Stimulated activated CD4-positive, alpha-beta T cell treated with anti-CD3 and anti-CD28 coated beads, Interleukin-12 subunit alpha, Interleukin-12 subunit beta, amount 100 ng/mL, for 24 hours (primary cell): Measurements from ENCODE around the gene SEMA6B.

Source experiments
- DNase-seq, 2 experiments: peaks; one replicate each; pipeline ENCODE4 v3.0.0-alpha.2; 2020; ENCODE audit warnings: low read depth in 2 of 2

The SEMA6B gene

DNA sequence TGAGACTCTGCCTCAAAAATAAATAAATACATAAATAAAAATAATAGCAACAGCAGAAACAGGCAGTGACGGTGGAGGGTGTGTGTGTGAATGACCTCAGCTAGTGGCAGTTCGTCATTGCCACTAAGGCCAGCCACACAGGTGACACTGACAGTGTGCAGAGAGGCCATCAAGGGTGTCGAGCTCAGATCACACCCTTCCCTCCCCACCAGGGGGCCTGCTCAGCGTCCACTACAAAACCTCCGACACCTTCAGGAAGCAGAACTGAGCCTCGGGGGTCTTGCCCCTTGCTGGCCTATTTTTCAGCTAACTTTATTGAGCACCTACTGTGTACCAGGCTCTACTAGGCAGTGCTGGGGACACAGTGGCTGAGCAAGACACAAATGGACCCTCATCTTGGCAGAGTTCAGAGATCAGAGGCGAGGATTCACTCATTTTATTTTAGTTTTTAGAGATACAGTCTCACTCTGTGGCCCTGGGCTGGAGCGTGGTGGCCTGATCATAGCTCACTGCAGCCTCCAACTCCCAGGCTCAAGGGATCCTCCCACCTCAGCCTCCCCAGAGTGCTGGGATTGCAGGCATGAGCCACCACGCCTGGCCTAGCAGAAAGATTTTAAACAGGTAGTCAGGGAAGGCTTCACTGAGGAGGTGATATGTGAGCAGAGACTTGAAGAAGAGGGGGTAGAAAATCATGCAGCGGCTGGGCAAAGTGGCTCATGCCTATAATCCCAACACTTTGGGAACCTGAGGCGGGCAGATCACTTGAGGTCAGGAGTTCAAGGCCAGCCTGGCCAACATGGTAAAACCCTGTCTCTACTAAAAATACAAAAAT lies 30.3 kb upstream of the SEMA6B start:
- no peak for DNase-seq

DNA sequence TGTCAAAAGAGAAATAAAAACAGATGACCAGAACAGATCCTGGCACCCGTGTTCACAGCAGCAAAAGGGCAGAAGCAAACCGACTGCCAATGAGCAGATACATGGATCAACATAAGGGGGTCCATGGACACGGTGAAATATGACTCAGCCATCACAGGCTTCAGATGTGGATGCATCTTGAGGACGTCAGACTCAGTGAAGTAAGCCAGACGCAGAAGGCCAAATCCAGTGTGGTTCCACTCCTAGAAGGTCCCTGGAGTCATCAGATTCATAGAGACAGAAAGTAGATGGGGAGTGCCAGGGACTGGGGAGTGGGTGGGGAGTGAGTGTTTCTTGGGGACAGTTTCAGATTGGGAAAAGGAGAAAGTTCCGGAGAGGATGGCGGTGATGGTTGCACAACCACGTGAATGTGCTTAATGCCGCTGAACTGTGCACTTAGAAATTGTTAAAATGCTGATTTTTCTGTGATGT lies 28.8 kb upstream of the SEMA6B start:
- DNase-seq: no peak

DNA sequence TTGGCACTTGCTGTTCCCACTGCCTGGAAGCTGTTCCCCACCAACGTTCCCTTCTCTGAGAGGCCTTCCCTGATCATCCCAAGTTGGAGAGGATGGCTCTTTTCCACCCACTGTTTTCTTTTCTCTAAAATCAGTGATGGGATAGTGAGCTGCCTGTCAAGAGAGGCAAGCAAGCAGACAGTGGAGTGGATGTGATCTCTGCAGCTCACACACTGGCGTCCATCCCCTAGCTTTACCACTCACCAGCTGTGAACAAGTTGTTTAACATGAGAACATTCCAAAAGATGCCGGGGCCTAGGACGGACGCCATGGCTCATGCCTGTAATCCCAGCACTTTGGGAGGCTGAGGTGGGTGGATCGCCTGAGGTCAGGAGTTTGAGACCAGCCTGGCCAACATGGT lies 28.0 kb upstream of the SEMA6B start:
- no peak for DNase-seq

DNA sequence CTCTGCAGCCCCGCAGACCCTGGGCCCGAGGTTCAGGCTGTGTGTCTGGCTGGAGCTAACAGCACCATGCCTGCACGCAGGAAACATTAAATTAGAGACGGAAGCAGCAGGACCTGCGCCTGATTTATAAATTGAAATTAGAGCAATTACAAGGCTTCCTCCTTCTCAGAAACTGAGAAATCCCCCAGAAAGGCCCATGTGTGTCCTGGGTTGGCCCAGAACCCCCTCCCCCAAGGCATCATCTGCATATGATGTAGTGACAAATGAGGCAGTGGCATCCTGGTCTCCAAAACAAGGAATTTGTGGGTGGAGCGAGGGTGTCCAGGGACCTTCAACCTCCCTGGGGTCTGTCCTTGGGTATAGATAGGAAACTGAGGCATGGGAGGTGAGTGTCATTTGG lies 27.2 kb upstream of the SEMA6B start:
- no peak for DNase-seq

DNA sequence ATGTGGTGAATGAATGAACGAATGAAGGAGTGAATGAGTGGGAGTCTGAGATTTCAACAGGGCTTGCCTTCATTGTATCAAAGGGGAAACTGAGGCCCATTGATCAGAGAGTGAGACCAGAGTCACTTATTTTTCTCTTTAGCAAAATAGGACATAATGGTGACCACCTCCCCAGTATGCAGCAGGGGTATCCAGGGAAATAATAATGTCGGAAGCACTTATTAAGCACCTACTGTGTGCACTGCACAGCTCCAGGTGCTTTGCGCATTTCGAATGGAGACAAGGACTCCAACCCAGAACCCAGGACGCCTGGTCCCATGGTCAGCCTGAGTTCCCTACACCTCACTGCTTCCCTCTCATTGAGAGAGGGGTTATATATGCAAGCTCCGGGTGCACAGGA lies 26.8 kb upstream of the SEMA6B start:
- DNase-seq: no peak

DNA sequence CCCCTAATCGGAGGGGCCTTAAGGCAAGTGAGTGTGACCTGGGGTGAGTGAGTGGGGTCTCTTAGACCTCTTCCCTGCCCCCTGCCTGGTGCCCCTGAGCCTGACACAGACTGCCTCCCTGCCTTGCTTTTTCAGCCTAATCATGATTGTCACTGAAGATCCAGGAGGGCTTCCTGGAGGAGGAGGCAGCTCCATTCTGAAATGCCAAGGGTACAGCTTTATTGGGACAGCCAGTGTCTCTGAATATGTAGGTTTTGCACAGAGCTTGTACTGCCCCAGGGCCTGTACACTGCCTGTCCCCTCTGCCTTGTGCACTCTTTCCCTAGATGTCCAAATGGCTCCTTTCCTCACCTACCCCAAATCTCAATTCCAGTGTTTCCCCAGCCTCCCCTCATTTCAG lies 26.1 kb upstream of the SEMA6B start:
- DNase-seq: no peak

DNA sequence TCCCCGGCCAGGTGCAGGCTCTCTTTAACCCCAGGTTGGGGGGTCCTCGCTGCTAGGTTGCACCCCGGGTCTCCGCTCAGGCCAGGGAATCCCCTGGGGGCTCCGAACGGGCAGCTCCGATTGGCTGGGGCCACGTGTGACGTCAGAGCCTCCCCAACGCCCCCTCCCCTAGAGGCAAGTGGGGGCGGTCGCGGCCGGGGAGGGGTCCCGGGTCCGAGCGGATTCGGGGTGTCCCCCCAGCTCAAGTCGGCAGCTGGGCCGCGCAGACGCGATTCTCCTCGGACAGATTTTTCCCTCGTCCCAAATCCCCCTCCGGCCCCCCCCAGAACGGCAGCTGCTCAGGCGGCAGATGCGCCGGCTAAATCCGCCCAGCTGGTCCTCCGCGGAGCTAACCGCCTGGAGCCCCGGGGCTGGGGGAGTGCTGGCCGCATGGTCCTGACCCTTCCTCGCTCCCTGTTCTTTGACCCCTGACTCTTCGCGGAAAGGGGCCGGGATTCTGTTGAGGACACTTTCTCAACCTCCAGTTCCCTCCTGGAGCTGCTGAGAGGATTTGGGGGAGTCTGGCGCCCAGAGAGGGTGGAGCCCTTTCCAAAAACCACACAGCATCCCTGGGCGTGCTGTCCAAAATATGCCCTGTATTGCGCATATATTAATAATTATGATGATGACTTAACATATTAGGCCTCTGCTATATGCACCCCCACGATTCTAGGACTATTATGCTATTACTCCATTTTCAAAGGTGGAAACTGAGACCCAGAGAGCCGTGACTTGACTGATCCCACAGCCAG lies 25.4 kb upstream of the SEMA6B start:
- DNase-seq: no peak

DNA sequence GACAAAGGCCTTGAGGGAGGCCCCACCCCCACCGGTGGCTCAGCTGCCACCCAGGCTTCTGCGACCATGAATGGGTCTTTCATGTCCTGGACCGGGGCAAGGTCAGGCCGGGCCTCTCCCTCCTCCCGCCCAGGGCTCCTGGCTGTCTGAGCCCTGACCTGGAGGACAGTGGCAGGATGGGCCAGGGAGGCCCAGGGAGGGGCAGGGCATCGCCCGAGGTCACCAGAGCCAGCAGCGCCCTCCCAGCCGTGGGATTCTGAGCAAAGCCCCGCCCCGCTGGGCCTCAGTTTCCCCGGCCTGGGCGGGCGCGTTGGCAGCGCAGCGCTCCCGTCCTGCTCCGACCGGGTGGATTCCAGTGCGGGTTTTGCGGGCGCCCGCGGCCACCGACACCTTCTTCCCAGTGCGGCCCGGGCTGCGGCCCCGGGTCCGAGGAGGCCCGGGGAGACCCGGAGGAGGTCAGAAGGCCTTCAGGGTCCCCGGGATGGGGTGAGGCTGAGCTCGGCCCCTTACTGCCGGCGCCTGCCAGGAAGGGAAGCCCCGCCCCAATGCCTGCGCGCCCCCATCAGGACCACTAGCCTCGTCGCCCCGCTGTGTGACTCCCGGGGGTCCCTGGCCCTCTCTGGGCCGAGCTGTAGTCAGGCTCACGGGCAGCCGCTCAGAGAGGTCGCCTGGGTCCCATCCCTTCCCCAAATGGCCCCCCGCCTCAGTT lies 24.6 kb upstream of the SEMA6B start:
- DNase-seq: no peak

DNA sequence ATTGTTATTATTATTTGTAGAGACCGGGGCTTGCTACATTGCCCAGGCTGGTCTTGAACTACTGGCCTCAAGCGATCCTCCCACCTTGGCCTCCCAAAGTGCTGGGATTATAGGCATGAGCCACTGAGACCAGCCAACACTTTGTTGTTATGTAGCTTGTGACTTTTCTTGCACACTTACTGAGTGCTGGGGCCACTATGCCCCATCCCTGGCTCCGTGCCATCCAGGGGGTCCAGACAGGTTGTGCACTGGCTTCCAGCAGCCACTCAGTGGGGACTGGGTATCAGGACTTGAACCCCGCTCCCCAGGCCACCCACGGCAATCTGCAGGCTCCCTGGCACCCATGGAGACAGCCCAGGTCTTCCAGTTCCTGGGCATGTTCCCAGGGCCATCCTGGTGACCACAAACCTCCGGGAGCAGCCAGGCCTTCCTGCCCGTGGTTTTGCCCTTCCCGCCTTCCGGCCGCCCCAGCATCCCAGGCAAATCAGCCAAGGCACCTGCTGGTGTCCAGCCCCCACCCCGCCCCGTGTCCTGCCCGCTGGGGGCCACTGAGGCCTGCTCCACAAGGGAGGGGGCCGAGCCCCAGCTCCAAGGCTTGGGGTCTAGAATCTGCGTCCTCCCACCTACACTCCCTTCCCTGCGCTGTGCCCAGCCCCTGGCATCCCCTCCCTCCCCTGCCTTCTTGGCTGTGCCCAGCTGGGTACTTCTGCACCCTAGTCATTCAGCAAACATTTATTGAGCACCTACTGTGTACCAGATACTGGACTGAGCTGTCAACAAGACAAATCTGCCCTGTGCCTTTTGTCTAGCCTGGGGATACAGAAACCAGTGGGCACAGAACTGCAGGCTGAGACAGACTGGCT lies 23.7 kb upstream of the SEMA6B start:
- DNase-seq: no peak

DNA sequence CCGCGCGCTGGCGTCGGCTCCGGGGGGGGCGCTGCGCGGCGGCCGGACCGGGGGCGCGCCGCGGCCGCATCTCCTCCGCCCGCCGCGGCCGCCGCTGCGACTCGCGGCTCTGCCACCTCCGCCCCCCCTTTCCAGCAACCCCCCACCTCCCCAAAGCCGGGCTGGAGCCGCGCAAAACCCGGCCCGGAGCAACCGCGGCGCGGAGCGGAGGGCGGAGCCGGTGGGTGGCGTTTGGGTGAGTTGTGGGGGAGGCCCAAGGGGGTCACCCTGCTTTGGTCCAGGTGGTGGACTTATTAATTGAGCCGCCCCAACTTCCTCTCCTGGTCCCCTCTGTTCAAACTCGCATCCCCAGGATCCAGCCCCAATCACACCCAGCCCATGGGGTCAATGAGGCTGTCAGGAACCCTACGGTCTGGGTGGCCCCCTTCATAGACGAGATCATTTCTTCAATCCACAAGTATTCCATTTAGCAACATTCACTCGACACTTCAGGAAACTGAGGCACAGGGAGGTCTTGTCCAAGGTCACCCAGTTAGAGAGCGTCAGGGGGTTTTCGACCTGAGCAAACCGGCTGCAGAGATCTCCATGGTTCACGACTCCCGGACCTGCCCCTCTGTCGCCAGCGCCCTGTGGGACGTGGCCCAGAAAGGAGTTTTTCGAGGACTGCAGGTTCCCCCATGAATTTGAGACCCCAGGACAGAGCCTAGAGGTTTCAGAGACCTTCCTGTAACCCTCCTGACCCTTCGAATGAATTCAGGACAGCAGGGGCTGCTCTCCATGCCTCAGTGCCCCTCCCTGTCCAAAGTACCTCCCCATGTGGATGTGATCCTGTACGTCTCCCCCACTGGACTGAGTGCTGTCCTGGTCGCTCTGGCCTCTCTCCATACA lies 22.4 kb upstream of the SEMA6B start:
- no peak for DNase-seq

DNA sequence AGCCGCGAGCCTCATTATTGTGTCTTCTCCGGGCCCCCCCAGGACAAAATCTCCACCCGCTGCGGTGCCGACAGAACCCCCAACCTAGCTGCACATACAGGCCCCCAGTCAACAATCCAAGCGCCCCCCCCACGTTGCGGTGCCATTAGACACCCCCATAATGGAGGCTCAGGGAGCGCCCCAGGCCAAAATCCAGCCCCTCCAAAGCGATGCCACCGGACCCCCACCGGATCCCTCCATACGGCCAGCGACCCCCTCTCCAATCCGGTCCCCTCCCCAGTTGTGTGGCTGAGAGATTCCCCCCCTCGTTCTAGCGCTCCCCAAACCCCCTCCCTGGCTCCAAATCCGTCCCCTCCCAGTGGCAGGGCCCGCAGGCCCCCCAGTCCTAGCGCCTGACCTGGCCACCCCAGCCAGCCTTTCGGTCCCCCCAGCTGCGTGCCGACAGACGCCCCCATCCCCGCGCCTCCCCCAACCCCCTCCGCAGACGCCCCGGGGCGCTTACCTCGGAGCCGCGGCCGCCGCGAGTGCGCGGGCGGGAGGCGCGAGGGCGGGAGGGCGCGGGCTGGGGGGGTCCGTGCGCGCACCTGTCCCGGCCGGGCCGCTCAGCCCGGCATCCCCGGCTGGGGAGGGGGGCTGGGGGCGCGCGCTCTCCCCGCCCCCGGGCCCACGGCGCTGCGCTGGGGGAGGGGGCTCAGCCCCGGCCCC lies 21.6 kb upstream of the SEMA6B start:
- no peak for DNase-seq

DNA sequence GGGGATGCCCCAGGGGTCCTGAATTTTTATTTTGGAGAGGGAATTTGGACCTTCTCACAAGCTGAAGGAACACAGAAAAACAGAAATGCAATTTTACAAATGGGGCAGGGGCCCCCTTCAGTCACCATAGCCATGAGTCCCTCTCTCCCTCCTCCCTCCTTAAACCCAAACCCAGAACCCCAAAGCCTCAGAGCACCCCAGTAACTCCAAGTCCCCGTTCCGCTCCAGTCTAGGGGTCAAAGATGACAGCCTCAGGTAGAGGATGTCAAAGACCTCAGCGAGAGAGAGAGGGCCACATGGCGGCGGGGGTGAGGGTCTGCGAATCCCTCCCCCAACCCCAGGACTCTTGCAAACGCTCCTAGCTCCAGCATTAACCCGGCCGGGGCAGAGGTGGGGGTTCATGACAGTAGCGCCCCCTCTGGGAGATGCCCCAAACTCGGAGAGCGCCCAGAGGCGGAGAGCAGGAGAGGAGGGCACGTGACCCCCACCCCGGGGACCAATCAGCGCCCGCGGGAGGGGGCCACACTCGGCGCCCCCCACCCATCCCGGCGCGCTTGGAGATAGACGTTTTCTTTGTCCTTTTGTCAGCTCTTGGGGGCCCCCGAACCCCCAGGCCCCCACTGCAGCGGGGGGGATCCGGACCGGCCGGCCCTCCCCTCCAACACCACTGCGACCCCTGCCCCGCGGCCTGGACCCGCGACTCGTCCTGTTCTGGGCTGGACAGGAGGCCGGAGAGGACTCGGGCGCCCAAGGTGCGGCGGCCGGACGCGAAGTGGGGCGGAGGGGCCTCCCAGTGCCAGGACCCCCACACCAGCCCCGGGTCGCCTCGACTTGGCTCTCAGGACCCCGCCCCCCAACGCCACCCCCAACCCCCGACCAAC lies 20.8 kb upstream of the SEMA6B start:
- DNase-seq: no peak

DNA sequence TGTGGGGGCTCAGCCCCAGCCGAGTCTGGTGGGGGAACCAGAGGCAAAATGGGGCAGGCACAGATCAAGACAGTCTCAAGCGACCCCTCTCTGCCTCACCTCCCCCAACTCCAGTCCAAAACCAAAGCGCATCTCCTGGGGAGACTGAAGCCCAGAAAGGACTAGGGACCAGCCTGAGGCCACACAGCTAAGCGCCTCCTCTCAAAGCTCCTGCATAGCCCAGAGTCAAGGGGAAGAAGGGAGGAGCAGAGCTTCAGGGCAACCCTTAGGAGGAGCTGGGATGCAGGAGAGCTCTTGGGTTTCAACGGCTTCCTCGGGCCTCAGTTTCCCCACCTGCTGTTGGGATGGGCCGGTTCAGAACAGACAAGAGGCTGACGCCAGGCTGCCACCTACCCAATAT lies 19.9 kb upstream of the SEMA6B start:
- no peak for DNase-seq

DNA sequence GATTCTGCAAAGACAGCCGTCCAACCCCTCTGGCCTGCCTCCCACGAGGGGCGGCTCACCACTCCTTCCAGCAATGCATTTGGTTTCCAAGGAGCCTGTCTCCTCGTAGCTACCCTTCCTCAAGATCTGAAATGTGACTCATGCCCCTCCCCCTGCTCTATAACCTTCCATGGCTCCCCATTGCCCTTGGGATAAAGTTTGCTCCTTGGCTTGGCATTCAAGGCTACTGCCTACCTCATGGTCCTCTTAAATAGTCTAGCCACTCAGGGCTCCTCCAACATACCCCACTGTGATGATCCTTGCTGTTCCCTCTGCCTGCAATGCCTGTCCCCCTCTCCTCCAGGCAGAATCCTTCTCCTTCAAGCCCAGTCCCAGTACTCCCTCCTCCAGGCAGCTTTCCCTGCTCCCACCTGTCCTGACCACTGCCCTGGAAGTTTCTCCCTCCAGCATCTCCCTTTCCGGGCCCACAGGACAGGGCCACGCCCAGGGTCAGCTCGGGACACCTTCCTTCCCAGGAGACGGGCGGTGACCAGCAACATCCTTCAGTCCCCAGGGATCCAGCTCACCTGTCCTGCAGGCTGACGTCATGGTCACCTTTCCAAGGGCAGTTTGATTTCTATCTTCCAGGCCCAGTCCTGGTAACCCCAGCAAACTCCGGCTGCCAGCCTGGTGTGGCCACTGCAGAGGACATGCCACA lies 19.2 kb upstream of the SEMA6B start:
- DNase-seq: no peak

DNA sequence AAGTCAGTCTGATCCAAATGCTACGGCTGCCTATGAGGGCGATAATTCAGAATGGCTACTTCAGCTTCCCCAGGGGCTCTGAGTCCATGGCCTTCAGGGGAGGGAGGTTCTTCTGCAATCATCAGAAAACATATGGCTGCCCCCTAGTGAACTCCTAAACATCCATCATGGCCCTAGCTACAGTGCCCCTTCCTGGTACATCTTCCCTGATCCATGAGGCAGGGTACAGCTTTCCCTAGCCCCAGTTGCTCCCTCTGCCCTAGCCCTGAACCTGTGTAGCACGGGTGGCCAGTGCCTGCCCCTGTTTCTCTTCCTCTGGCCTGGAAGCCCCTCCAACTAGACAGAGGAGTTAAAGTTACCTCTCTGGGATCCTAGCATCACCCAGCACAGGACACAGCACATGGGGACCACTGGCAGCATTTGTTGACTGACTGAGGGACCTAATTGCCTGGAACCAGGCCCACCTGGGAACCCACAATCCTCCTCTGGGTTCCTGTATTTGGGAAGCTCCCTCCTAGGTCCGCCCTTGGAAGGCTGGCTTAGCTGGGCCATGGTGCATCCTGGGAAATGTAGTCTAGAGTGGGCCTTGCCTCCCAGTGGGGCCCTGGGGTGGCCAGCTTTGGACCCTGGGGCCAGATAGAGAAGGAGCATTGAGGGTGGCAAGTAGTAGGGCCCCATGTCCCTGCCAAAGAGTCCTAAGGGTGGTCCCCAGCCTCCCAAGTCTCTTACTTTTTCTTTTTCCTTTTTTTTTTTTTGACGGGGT lies 17.7 kb upstream of the SEMA6B start:
- no peak for DNase-seq

DNA sequence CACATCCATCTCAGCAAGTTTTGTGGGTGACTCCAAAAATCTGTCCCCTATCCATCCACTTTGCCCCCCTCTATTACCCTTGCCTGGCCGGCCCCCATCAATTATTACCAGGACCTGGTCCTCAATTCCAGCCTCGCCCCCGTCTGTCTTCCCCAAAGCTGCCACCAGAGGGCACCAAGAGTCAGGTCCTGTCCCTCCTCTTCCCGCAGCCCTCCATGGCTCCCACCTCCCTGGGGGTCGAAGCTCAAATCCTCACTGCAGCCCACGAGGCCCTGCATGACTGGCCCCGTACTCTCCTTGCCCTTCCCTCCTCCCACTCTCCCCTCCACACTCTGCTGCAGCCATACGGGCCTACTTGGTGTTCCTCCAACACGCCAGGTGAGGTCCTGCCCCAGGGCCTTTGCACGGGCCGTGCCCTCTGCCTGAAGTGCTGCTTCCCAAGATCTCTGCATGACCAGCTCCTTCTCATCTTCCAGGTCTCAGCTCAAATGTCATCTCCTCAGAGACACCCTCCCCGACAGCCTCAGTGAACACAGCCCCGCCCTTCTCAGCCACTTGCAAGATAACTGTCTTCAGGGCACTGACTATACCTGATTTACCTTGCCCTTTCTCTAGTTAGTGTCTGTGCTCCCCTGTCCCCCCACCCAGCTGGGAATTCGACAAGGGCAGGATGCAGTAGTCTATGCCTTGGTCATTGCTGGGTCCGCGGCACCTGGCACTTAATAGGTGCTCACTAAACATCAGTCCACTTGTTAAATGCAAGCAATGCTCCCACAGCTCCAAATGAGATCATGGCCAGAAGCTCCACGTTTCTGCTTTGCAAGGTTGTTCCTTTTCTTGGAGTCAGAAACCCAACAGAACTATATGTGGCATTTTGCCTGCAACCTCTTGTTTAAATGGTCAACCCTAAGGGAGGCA lies 16.8 kb upstream of the SEMA6B start:
- DNase-seq: peak; percentile 37 to 78
